GM19099 (cell line): ENCODE results near the gene ZG16B.

Source experiments
- POLR2A ChIP-seq: IDR thresholded peaks from 3 replicates; pipeline ENCODE4 v1.6.1; 2011; ENCODE audit warnings: low read depth; ENCODE audit not compliant: insufficient read length; ENCODE audit errors: extremely low read depth

The ZG16B gene

DNA sequence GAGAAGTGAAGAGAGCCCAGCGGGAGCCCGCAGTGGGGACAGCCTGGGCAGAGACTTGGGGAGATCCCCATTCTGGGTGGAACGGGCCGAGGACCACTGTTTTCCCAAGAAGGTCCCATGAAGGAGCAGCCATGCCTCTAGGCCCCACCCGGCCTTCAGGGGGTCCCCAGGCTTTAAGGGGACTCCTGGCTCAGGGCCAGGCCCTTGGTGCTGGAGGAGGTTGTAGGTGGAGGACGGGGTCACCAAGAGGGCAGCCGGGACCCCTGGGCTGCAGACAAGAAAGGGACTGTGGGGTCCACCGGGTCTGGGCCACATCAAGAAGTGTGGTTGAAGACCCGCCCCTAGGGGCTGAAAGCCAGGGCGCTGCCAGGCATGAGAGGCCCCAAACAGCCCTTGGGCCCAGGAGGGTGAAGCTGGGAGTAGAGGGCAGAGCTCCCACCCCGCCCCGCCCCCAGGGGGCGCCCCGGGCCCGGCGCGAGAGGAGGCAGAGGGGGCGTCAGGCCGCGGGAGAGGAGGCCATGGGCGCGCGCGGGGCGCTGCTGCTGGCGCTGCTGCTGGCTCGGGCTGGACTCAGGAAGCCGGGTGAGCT lies 13.3 kb upstream of the ZG16B start, which contains the start of gene PRSS21:
Gene PRSS21 (plus strand): TSS at position 487 of the 589 bp plus-strand sequence. CDS start 32 bp downstream, at position 519.
- TF ChIP-seq POLR2A: no peak

- no peak for TF ChIP-seq POLR2A
Measured at GRCh38 chr16:2817340-2818271, 12.5 kb upstream of the ZG16B start.

DNA sequence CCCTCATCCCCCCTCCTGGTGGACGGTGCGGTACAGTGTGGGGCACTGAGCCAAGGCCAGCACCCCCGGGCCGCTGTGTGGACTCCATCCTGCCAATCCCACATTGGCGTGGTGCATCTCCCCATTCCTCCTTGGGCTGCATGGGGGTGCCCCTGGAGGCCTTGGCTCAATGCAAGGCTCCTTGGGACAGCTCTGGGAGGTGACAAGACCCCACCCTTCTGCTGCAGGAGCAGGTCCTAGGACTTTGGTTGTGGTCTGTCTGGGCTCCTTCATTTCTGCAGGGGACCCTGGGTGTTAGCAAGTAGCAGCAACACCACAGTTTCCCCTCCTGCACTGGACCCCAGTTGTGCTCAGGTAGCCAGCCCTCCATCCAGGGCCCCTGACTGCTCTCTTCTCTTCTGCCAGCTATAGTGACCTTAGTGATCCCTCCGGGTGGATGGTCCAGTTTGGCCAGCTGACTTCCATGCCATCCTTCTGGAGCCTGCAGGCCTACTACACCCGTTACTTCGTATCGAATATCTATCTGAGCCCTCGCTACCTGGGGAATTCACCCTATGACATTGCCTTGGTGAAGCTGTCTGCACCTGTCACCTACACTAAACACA lies 11.7 kb upstream of the ZG16B start:
- no peak for TF ChIP-seq POLR2A

DNA sequence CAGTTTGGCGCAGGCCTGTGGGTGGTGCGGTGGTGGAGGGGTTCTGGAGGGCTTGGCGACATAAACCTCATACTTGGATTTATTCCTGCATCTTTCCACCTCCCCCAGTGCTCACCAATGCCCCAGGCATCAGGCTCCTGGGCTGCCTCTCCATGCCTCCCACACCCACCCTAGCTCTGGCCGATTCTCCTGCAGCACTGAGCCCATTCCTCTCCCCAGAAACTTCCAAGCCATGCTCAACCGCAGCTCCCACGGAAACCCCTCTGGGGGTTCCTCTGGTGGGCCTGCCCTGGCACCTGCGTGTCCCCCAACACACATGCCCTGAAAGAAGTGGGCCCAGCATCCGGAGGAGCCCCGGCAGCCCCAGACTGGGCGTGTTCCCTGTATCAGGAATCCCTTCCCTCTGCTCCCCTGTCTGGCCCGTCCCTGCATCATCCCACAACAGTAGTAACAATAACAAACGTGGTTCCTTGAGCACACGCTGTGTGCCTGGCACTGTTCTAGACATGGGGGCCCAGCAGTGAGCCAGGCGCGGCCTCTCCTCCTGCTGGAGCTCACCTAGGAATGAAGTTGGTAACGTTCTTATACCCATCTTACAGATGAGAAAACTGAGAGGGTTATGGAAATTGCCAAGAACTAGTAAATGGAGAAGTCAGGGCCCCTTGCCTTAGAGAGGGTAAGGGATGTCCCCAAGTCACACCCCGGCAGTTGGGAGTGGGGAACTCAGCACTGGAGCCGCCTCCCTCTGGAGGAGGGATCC lies 10.7 kb upstream of the ZG16B start:
- TF ChIP-seq POLR2A: no peak

GRCh38 chr16:2819939-2820835 lies 9.9 kb upstream of the ZG16B start:
- TF ChIP-seq POLR2A: no peak

DNA sequence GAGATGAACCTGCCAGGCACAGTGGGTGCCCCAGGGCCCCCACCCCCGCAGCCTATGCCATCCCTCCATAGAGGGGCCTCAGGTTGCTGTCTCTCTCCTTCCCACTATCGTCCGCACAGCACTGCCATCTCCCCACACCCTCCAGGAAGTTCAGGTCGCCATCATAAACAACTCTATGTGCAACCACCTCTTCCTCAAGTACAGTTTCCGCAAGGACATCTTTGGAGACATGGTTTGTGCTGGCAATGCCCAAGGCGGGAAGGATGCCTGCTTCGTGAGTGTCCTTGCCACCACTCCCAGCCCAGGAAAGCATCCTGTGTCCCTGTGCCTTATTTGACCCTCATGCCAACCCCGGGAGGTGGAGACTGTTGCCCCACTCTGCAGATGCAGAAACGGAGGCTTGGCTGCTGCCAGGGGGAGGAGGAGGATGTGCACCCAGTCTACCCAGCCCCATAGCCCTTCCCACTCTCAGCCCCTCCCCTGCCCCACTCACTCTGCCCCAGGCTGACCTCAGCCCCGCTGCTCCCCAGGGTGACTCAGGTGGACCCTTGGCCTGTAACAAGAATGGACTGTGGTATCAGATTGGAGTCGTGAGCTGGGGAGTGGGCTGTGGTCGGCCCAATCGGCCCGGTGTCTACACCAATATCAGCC lies 9.1 kb upstream of the ZG16B start:
- no peak for TF ChIP-seq POLR2A

DNA sequence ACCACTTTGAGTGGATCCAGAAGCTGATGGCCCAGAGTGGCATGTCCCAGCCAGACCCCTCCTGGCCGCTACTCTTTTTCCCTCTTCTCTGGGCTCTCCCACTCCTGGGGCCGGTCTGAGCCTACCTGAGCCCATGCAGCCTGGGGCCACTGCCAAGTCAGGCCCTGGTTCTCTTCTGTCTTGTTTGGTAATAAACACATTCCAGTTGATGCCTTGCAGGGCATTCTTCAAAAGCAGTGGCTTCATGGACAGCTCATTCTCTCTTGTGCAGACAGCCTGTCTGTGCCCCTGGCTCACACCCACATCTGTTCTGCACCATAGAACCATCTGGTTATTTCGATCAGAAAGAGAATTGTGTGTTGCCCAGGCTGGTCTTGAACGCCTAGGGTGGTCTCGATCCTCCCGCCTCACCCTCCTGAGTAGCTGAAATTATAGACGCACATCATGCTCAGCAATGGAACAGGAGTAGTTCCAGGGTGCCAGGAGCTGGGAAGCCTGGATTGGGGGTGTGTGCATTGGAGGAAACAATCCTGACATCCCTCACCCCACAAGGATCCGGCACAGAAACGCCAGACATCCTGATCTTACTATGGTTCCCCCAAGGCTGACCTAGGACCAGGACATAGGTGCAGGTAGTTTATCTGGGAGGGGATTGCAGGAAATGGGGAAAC lies 8.5 kb upstream of the ZG16B start:
- no peak for TF ChIP-seq POLR2A

GRCh38 chr16:2822158-2822495 lies 8.0 kb upstream of the ZG16B start:
- no peak for TF ChIP-seq POLR2A

DNA sequence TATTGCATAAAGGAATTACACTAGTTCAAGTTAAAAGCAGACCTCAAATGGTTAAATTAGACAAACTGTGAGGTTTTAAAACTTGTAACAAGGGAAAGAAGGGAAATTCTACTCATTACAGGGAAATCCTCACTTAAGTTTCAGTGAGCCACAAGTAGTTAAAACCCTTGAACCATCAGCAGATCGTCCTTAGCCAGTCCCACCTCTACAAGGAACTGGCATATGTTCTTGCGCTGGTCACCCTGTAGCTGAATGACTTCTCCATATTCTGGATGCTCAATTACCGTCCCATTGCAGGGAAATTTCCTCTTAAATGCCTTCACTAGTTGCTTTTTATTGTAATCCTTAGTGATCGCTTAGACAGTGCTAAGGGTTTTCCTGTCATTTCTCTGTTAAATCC lies 7.6 kb upstream of the ZG16B start:
- no peak for TF ChIP-seq POLR2A

- no peak for TF ChIP-seq POLR2A
Measured at GRCh38 chr16:2824626-2825025, 5.5 kb upstream of the ZG16B start.

GRCh38 chr16:2825049-2825742 lies 4.9 kb upstream of the ZG16B start:
- TF ChIP-seq POLR2A: no peak

GRCh38 chr16:2825906-2826305 lies 4.2 kb upstream of the ZG16B start:
- no peak for TF ChIP-seq POLR2A
